Pericardium fibroblast (primary cell): ENCODE results near the gene FBXO27. TPM values are rescaled to one million over a fixed set of nuclear protein-coding genes. Genes with fewer than 3 reads are reported as not detected.

Experiments
- total RNA-seq: library from RNA; depleted of rRNA; stranded (reverse); fragments of >200 nt; gene quantifications from 2 replicates; pipeline ENCODE4 v1.2.3, GENCODE V29; 2015

The FBXO27 gene
- total RNA-seq: 1.5 and 4.6 TPM in 2 replicates

GRCh38 chr19:39032063-39032918 is at the start of gene FBXO27:
Gene FBXO27 (minus strand): TSS chr19:39032549. CDS start chr19:39032227, 322 bp downstream.

GRCh38 chr19:38975214-38975860 is 57.0 kb downstream of the FBXO27 start, which contains the start of gene FBXO17:
Gene FBXO17 (minus strand): TSS chr19:38975742. CDS start chr19:38950319, 25,423 bp downstream.

Other genes with a start within 250 kb of the FBXO27 start
- not detected in 2 replicates for gene LGALS7B, start 243.3 kb downstream of the FBXO27 start, total RNA-seq
- gene LGALS4, start 219.6 kb downstream of the FBXO27 start, total RNA-seq: 0.09 TPM in 1 of 2 replicates, not detected in the other
- 56.6 and 64.7 TPM in 2 replicates for gene ECH1, start 200.8 kb downstream of the FBXO27 start, total RNA-seq
- gene HNRNPL, start 182.6 kb downstream of the FBXO27 start, total RNA-seq: 144 and 168 TPM in 2 replicates
- gene RINL, start 154.3 kb downstream of the FBXO27 start, total RNA-seq: 1.5 and 1.7 TPM in 2 replicates
- gene SIRT2, start 132.9 kb downstream of the FBXO27 start, total RNA-seq: 78.3 and 82.9 TPM in 2 replicates
- gene NFKBIB, start 132.6 kb downstream of the FBXO27 start, total RNA-seq: 12.3 and 14.4 TPM in 2 replicates
- gene CCER2, start 120.4 kb downstream of the FBXO27 start, total RNA-seq: not detected in 2 replicates
- 27.0 and 32.9 TPM in 2 replicates for gene SARS2, start 101.8 kb downstream of the FBXO27 start, total RNA-seq
- gene MRPS12, start 101.6 kb downstream of the FBXO27 start, total RNA-seq: 47.1 and 50.9 TPM in 2 replicates
- gene FBXO17, start 56.8 kb downstream of the FBXO27 start, total RNA-seq: 42.8 and 55.4 TPM in 2 replicates
- not detected in 2 replicates for gene ACP7, start 51.8 kb upstream of the FBXO27 start, total RNA-seq
- gene PAK4, start 93.2 kb upstream of the FBXO27 start, total RNA-seq: 8.2 and 9.0 TPM in 2 replicates
- not detected in 2 replicates for gene NCCRP1, start 164.4 kb upstream of the FBXO27 start, total RNA-seq
- not detected in 2 replicates for gene SYCN, start 171.7 kb upstream of the FBXO27 start, total RNA-seq
- not detected in 2 replicates for gene IFNL3, start 212.5 kb upstream of the FBXO27 start, total RNA-seq
- not detected in 2 replicates for gene IFNL4, start 216.3 kb upstream of the FBXO27 start, total RNA-seq
- not detected in 2 replicates for gene IFNL2, start 235.8 kb upstream of the FBXO27 start, total RNA-seq